Tibial nerve (tissue), 4 donors: ENCODE data around the gene HLF. TPM values are rescaled to one million over a fixed set of nuclear protein-coding genes. Genes with fewer than 3 reads are reported as not detected.

Source experiments
- DNase-seq, 2 donors: peaks; one replicate each; pipeline ENCODE4 v3.0.0-alpha.2; 2019; ENCODE audit warnings: low spot score in 2 of 2
- H3K27ac ChIP-seq, 4 donors: fragments of 200-600 bp; sonication (generic) in 3 of 4; one replicate each; pipeline ENCODE4 v1.5.1; 2017 to 2019; ENCODE audit warnings: mild to moderate bottlenecking in 1 of 4
- H3K27me3 ChIP-seq, 2 donors: fragments of 200-600 bp; sonication (generic) in 1 of 2; one replicate each; pipeline versions ENCODE4 v1.5.1 to v1.6.0; 2017 to 2019
- H3K36me3 ChIP-seq, 3 donors: fragments of 200-600 bp; sonication (generic); one replicate each; pipeline ENCODE4 v1.5.1; 2018 to 2019
- H3K4me1 ChIP-seq, 4 donors: fragments of 200-600 bp; sonication (generic) in 3 of 4; one replicate each; pipeline ENCODE4 v1.5.1; 2017 to 2019
- H3K4me3 ChIP-seq, 4 donors: fragments of 200-600 bp; sonication (generic) in 3 of 4; one replicate each; pipeline ENCODE4 v1.5.1; 2017 to 2019; ENCODE audit warnings: mild to moderate bottlenecking in 1 of 4, moderate library complexity in 1 of 4
- H3K9me3 ChIP-seq, 4 donors: fragments of 200-600 bp; sonication (generic) in 3 of 4; one replicate each; pipeline ENCODE4 v1.5.1; 2017 to 2019
- CTCF ChIP-seq, 5 experiments: fragments of 200-600 bp in 3 of 5; fragments of 450-650 bp in 2 of 5; sonication (generic) in 3 of 5; IDR thresholded peaks; one replicate each; pipeline ENCODE4 v1.5.1; 2016 to 2019; ENCODE audit warnings: antibody characterized with exemption in 5 of 5, mild to moderate bottlenecking in 3 of 5, moderate library complexity in 2 of 5
- EP300 ChIP-seq, 2 donors: sonication (generic); formaldehyde crosslinking; IDR thresholded peaks; one replicate each; pipeline ENCODE4 v1.6.1; 2017; ENCODE audit warnings: antibody characterized with exemption in 2 of 2, mild to moderate bottlenecking in 1 of 2
- POLR2A ChIP-seq, 2 donors: fragments of 450-650 bp; IDR thresholded peaks; one replicate each; pipeline ENCODE4 v1.6.1; 2017; ENCODE audit warnings: antibody characterized with exemption in 2 of 2, mild to moderate bottlenecking in 2 of 2, moderate library complexity in 2 of 2
- WGBS, 2 donors: methylation state at CpG; one replicate each; pipeline ENCODE4 v1.1.5; 2018; 5-methylcytosine and 5-hydroxymethylcytosine counted together
- total RNA-seq, 4 donors: library from RNA; depleted of rRNA; stranded (reverse); fragments of >200 nt; gene quantifications; one replicate each; pipeline ENCODE4 v1.1.0, GENCODE V29; 2016

The HLF gene
- total RNA-seq, 4 donors from 2014 or later: 19.5 to 42.5 (median 36.0) TPM

DNA sequence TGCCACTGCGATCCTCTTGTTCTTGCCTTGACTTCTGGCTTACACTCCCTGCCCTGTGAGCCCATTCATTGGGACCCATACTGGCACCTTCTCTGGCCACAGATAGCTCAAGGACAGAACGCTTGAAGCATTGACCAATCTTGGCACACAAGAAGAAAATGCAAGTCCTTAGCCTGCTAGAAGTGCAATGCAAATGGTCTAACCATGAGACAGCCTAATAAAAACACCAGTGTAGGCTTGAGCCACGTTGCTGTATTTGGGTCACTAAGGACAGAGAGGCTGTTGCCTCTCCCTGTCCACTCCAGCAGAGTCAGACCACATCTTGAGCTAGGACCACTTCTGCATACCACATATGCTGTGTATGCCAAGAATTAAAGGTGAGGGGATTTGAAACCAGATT, 41.2 kb upstream of the HLF start:
- Histone ChIP-seq H3K4me3 (no peak overlapping the region), H3K4me1 (no peaks in the 10 kb centered on the region), H3K27me3 (no peaks in the 10 kb centered on the region), H3K27ac (no peak overlapping the region), H3K36me3 (no peaks in the 10 kb centered on the region), H3K9me3 (no peaks in the 10 kb centered on the region)
- no peak for TF ChIP-seq CTCF (IDR thresholded peaks at IDR 0.05)
- no peak for TF ChIP-seq EP300 (IDR thresholded peaks at IDR 0.05)
- TF ChIP-seq POLR2A (IDR thresholded peaks at IDR 0.05): no peak
- WGBS, 2 donors: 77 to 82% methylated on average over 3 of the region's 3 CpGs
- no peak for DNase-seq

DNA sequence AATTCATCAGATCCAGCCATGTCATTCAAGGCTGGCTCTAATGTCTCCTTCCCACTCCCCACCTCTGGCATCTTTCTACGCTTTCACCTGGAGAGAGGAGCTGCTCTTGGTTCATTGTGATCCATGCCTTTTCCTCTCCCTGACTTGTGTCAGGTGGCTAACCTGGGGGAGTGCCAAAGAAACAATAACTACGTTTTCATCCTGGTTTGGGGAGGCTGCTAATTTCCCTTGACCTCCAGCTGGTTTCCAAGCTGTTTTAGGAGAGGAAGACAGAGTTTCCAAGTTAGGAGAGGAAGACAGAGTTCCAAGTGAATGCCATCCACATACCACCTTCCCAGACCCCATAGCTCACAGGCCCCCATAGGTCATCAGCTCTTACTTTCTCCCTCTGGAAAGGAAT, 40.0 kb upstream of the HLF start:
- Histone ChIP-seq H3K4me3 (no peak overlapping the region), H3K4me1 (no peaks in the 10 kb centered on the region), H3K27ac (no peak overlapping the region), H3K27me3 (no peaks in the 10 kb centered on the region), H3K36me3 (no peaks in the 10 kb centered on the region), H3K9me3 (no peaks in the 10 kb centered on the region)
- WGBS, 2 donors: 69 to 70% methylated on average over 2 of the region's 2 CpGs
- TF ChIP-seq EP300 (IDR thresholded peaks at IDR 0.05): no peak
- no peak for DNase-seq

- Histone ChIP-seq H3K27ac (no peak overlapping the region), H3K27me3 (no peaks in the 10 kb centered on the region), H3K36me3 (no peaks in the 10 kb centered on the region), H3K4me1 (no peaks in the 10 kb centered on the region), H3K9me3 (no peaks in the 10 kb centered on the region), H3K4me3 (no peak overlapping the region)
- no peak for DNase-seq
- WGBS, 2 donors: 81 to 92% methylated on average over 5 of the region's 5 CpGs
- TF ChIP-seq EP300 (IDR thresholded peaks at IDR 0.05): no peak
These were observed 39.5 kb upstream of the HLF start for GRCh38 chr17:55225237-55225636.

DNA sequence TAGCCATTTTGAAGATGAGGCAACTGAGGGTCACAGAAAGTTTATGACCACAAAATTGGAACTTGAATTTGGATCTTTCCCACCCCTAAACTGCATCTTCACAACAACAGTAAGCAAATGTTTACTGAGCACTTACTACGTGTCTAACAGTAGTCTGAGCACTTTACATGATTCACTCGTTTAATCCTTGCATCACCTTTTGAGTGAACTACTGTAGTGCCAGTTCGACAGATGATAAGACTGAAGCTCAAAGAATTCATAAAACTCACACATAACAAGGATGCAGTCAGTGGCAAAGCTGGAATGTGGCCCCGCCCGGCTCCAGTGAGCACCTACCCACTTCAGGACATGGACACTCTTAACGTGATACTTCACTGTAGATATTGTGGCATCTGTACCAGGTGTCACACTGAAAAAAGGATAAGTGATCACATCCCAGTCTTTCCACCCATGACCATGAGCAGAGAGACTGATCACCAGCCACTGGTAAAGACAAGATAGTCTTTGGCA, 36.0 kb upstream of the HLF start:
- 84 to 85% methylated on average over 6 of the region's 6 CpGs for WGBS, 2 donors
- Histone ChIP-seq H3K4me3 (no peak overlapping the region), H3K27ac (no peak overlapping the region), H3K4me1 (no peaks in the 10 kb centered on the region), H3K9me3 (no peaks in the 10 kb centered on the region), H3K27me3 (no peaks in the 10 kb centered on the region), H3K36me3 (no peaks in the 10 kb centered on the region)
- DNase-seq: no peak
- TF ChIP-seq POLR2A (IDR thresholded peaks at IDR 0.05) (no peak), EP300 (IDR thresholded peaks at IDR 0.05) (no peak), CTCF (IDR thresholded peaks at IDR 0.05) (no peak)

- Histone ChIP-seq H3K4me3 (no peak overlapping the region), H3K27me3 (no peaks in the 10 kb centered on the region), H3K36me3 (no peaks in the 10 kb centered on the region), H3K27ac (no peak overlapping the region), H3K9me3 (no peaks in the 10 kb centered on the region), H3K4me1 (no peaks in the 10 kb centered on the region)
- DNase-seq: no peak
- TF ChIP-seq CTCF (IDR thresholded peaks at IDR 0.05) (no peak), POLR2A (IDR thresholded peaks at IDR 0.05) (no peak), EP300 (IDR thresholded peaks at IDR 0.05) (no peak)
- WGBS, 2 donors: 48 to 66% methylated on average over 2 of the region's 2 CpGs
These were observed 35.5 kb upstream of the HLF start for GRCh38 chr17:55229276-55229675.

DNA sequence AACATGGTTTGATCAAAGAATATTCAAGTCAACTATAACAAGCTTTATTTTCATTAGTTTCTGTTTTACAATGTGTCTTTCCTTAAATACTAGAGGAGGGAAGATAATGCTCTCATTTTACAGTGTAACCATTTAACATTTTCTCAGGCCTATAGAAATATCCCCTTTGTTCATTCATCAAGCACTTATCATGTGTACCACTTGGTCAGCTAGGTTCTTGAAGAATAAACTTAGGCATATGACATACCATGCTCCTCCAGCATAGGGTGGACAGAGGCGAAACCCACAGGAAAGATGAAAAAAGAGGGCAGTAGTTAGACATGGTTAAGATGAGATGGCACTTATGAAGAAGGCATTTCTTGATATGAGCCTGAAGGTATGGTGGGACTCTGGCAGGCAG, 34.0 kb upstream of the HLF start:
- WGBS, 2 donors: 84 to 91% methylated on average over 1 of the region's 1 CpG

More for the DNA sequence above, 34.0 kb upstream of the HLF start:
- Histone ChIP-seq H3K36me3 (no peaks in the 10 kb centered on the region), H3K27me3 (no peaks in the 10 kb centered on the region), H3K4me1 (no peaks in the 10 kb centered on the region), H3K4me3 (no peak overlapping the region), H3K27ac (no peak overlapping the region), H3K9me3 (no peaks in the 10 kb centered on the region)
- DNase-seq: no peak
- TF ChIP-seq CTCF (IDR thresholded peaks at IDR 0.05) (no peak), EP300 (IDR thresholded peaks at IDR 0.05) (no peak), POLR2A (IDR thresholded peaks at IDR 0.05) (no peak)
